ENCODE data around the gene TMEM62.
"Not testable (repeated sequence)": the region's sequence is repeated elsewhere in the genome, so short reads cannot be mapped to it uniquely, and the experiment has no call there.

Gene TMEM62

GRCh38 chr15:43210807-43211206 is 77.4 kb downstream of the TMEM62 start:
- DNase-seq: no peak

GRCh38 chr15:43211224-43211735 is 77.9 kb downstream of the TMEM62 start:
- no peak for DNase-seq

GRCh38 chr15:43212299-43212698 is 78.9 kb downstream of the TMEM62 start:
- no peak for DNase-seq

GRCh38 chr15:43212951-43213350 is 79.6 kb downstream of the TMEM62 start:
- DNase-seq: no peak

GRCh38 chr15:43213466-43213865 is 80.1 kb downstream of the TMEM62 start:
- no peak for DNase-seq

GRCh38 chr15:43214169-43214568 is 80.8 kb downstream of the TMEM62 start:
- no peak for DNase-seq

- no peak for DNase-seq
Measured at GRCh38 chr15:43214592-43215295, 81.4 kb downstream of the TMEM62 start.

- no peak for DNase-seq
Measured at GRCh38 chr15:43215961-43216360, 82.6 kb downstream of the TMEM62 start.

GRCh38 chr15:43218908-43219706 is 85.7 kb downstream of the TMEM62 start:
- no peak for DNase-seq

- DNase-seq: no peak
Measured at GRCh38 chr15:43219929-43220928, 86.8 kb downstream of the TMEM62 start.

GRCh38 chr15:43220991-43221403 is 87.6 kb downstream of the TMEM62 start, which contains the start of gene EPB42:
Gene EPB42 (minus strand): TSS chr15:43221018. CDS start chr15:43220825, 193 bp downstream.
- no peak for DNase-seq

- DNase-seq: no peak
Measured at GRCh38 chr15:43221422-43221821, 88.0 kb downstream of the TMEM62 start.

- peak; percentile 10 for DNase-seq
Measured at GRCh38 chr15:43225201-43225949, 92.0 kb downstream of the TMEM62 start.

- not testable (repeated sequence) for DNase-seq
Measured at GRCh38 chr15:43225950-43226255, 92.5 kb downstream of the TMEM62 start.

- no peak for DNase-seq
Measured at GRCh38 chr15:43226436-43227305, 93.3 kb downstream of the TMEM62 start.

GRCh38 chr15:43229977-43230376 is 96.6 kb downstream of the TMEM62 start:
- no peak for DNase-seq

GRCh38 chr15:43230640-43231115 is 97.3 kb downstream of the TMEM62 start:
- DNase-seq: no peak

GRCh38 chr15:43232289-43232874 is 99.0 kb downstream of the TMEM62 start:
- DNase-seq: no peak
